Natural killer cell (primary cell): ENCODE data around the gene TMEM151A. TPM values are rescaled to one million over a fixed set of nuclear protein-coding genes. Genes with fewer than 3 reads are reported as not detected.

Experiments used
- ATAC-seq, 3 donors: fragments of 150-1000 bp in 2 of 3; fragments of 200-7000 bp in 1 of 3; cut with Tn5 transposase; 1 replicate in 1 of 3; 2 replicates in 2 of 3; pipeline ENCODE4 v1.10.0; 2021; ENCODE audit warnings: mild to moderate bottlenecking in 2 of 3, moderate library complexity in 2 of 3
- DNase-seq, 2 donors: peaks; one replicate each; pipeline versions ENCODE4 v3.0.0 to v3.0.0-alpha.2; 2013 to 2021; ENCODE audit warnings: mixed read lengths in 1 of 2
- H3K27ac ChIP-seq: one replicate; pipeline ENCODE4 v1.5.1; 2013; ENCODE audit warnings: mild to moderate bottlenecking, low read length
- H3K27me3 ChIP-seq: one replicate; pipeline ENCODE4 v1.6.1; 2013; ENCODE audit warnings: low read length; ENCODE audit not compliant: control insufficient read depth, insufficient read depth
- H3K36me3 ChIP-seq: one replicate; pipeline ENCODE4 v1.6.1; 2013; ENCODE audit warnings: low read length; ENCODE audit not compliant: control insufficient read depth, insufficient read depth
- H3K4me1 ChIP-seq: one replicate; pipeline ENCODE4 v1.6.1; 2013; ENCODE audit warnings: low read length; ENCODE audit not compliant: control insufficient read depth, insufficient read depth
- H3K4me3 ChIP-seq: one replicate; pipeline ENCODE4 v1.5.1; 2013; ENCODE audit warnings: low read length
- H3K9me3 ChIP-seq: one replicate; pipeline ENCODE4 v1.6.1; 2013; ENCODE audit warnings: low read length; ENCODE audit not compliant: control insufficient read depth, insufficient read depth
- H3K27ac Mint-ChIP-seq, 2 donors: one replicate each; pipeline ENCODE4 v1.8.0; 2022; ENCODE audit warnings: mild to moderate bottlenecking in 2 of 2, mixed read lengths in 2 of 2, moderate library complexity in 1 of 2
- H3K27me3 Mint-ChIP-seq, 2 donors: one replicate each; pipeline ENCODE4 v1.8.0; 2022; ENCODE audit warnings: low read depth in 2 of 2, mixed read lengths in 2 of 2
- H3K36me3 Mint-ChIP-seq: one replicate; pipeline ENCODE4 v1.8.0; 2022; ENCODE audit warnings: mixed read lengths
- H3K4me1 Mint-ChIP-seq, 2 donors: one replicate each; pipeline ENCODE4 v1.8.0; 2022; ENCODE audit warnings: mixed read lengths in 2 of 2
- H3K4me3 Mint-ChIP-seq: one replicate; pipeline ENCODE4 v1.8.0; 2022; ENCODE audit warnings: mild to moderate bottlenecking, moderate library complexity, mixed read lengths
- H3K9me3 Mint-ChIP-seq, 2 donors: one replicate each; pipeline ENCODE4 v1.8.0; 2022; ENCODE audit warnings: mixed read lengths in 2 of 2
- CTCF ChIP-seq: fragments of 200-600 bp; IDR thresholded peaks from one replicate; pipeline ENCODE4 v1.8.0; 2022; ENCODE audit warnings: antibody characterized with exemption
- WGBS: methylation state at CpG from one replicate; pipeline ENCODE4 v1.1.7; 2013; ENCODE audit warnings: missing lambda C conversion rate; ENCODE audit not compliant: insufficient coverage; 5-methylcytosine and 5-hydroxymethylcytosine counted together
- intact Hi-C: fragments of 100-400 bp; cut with micrococcal nuclease; formaldehyde crosslinking; loops from one replicate; pipeline ENCODE4 v1.14.2; 2022
- total RNA-seq, 4 donors: library from RNA; stranded (reverse); fragments of 120-200 nt in 1 of 4; gene quantifications; one replicate each; pipeline versions ENCODE4 v1.2.3 to v1.2.4, GENCODE V29; 2013 to 2022

Gene TMEM151A
- total RNA-seq = not detected
- 0.05 TPM for total RNA-seq (2013)

- no peaks in the 10 kb centered on the region for H3K36me3 ChIP-seq
These were observed at the start of gene TMEM151A for GRCh38 chr11:66291706-66292542. Gene TMEM151A (plus strand): TSS chr11:66291894. CDS start chr11:66292014, 120 bp downstream.

GRCh38 chr11:66242095-66242765 lies 49.5 kb upstream of the TMEM151A start:
- H3K27ac ChIP-seq = no peak overlapping the region
- peaks cover 16 to 27% of the 10 kb centered on the region in 2 donors for H3K4me1 Mint-ChIP-seq
- intact Hi-C loops = no loop called here

More at GRCh38 chr11:66291706-66292542, at the start of gene TMEM151A:
- Histone ChIP-seq H3K27ac (no peak within 1 kb of the TSS), H3K4me1 (peaks cover 37% of the 10 kb centered on the region), H3K4me3 (no peak within 1 kb of the TSS), H3K27me3 (peaks cover 11% of the 10 kb centered on the region), H3K9me3 (no peaks in the 10 kb centered on the region)
- TF ChIP-seq CTCF = no peak
- Mint-ChIP-seq H3K36me3 (no peaks in the 10 kb centered on the region), H3K9me3 (no peaks in the 10 kb centered on the region), H3K4me3 (peak within 1 kb of the TSS; percentile 96), H3K4me1 (peaks cover 24 to 40% of the 10 kb centered on the region in 2 donors), H3K27ac (peak within 1 kb of the TSS in 1 of 2 donors; percentile 44), H3K27me3 (peaks cover 28 to 32% of the 10 kb centered on the region in 2 donors)
- ATAC-seq (no peak), DNase-seq (peak in 1 of 2 donors; percentile 64)
- intact Hi-C loops = no loop called here
- 2% methylated on average over 95 of the region's 95 CpGs for WGBS

GRCh38 chr11:66243782-66244535 lies 47.7 kb upstream of the TMEM151A start:
- H3K27ac Mint-ChIP-seq = peak overlapping the region in 1 of 2 donors; percentile 76
- no peak for TF ChIP-seq CTCF
- no peaks in the 10 kb centered on the region for H3K9me3 ChIP-seq
- DNase-seq (no peak), ATAC-seq (no peak)
- no peak overlapping the region for H3K27ac ChIP-seq
- no peaks in the 10 kb centered on the region for H3K36me3 Mint-ChIP-seq
- peaks cover 54% of the 10 kb centered on the region for H3K36me3 ChIP-seq
- peaks cover 18% of the 10 kb centered on the region for H3K4me1 ChIP-seq
- H3K4me3 Mint-ChIP-seq = no peak overlapping the region
- 77% methylated on average over 13 of the region's 13 CpGs for WGBS
- no peaks in the 10 kb centered on the region for H3K27me3 ChIP-seq
- no peaks in the 10 kb centered on the region for H3K9me3 Mint-ChIP-seq
- intact Hi-C loops = no loop called here
- no peaks in the 10 kb centered on the region for H3K27me3 Mint-ChIP-seq
- peaks cover 0 to 9% of the 10 kb centered on the region in 2 donors for H3K4me1 Mint-ChIP-seq
- H3K4me3 ChIP-seq = no peak overlapping the region

More at GRCh38 chr11:66242095-66242765, 49.5 kb upstream of the TMEM151A start:
- Mint-ChIP-seq H3K36me3 (no peaks in the 10 kb centered on the region), H3K9me3 (no peaks in the 10 kb centered on the region), H3K27ac (no peak overlapping the region), H3K27me3 (no peaks in the 10 kb centered on the region), H3K4me3 (no peak overlapping the region)
- Histone ChIP-seq H3K9me3 (no peaks in the 10 kb centered on the region), H3K36me3 (peaks cover 62% of the 10 kb centered on the region), H3K4me3 (no peak overlapping the region), H3K4me1 (peaks cover 36% of the 10 kb centered on the region), H3K27me3 (no peaks in the 10 kb centered on the region)
- WGBS = 82% methylated on average over 14 of the region's 14 CpGs
- ATAC-seq (no peak), DNase-seq (no peak)
- no peak for TF ChIP-seq CTCF
